HepG2 (cell line): ENCODE results near the gene TMEM50B.

Experiments used
- CTCF ChIP-seq: sonication (generic); formaldehyde crosslinking; IDR thresholded peaks from 2 replicates; pipeline ENCODE4 v1.5.0; 2020; ENCODE audit warnings: mild to moderate bottlenecking, missing genetic modification reagents, moderate library complexity
- ETV6 ChIP-seq: sonication (generic); formaldehyde crosslinking; conservative IDR thresholded peaks from 2 replicates; pipeline ENCODE4 v1.4.0; 2020; ENCODE audit warnings: missing genetic modification reagents
- FOXA1 ChIP-seq, 2 experiments: fragments of 450-650 bp in 1 of 2; sonication (generic) in 1 of 2; formaldehyde crosslinking in 1 of 2; IDR thresholded peaks; 2 replicates each; pipeline versions ENCODE4 v1.4.0 to v1.6.1; 2016 to 2020; ENCODE audit warnings: missing genetic modification reagents in 1 of 2
- IRF9 ChIP-seq: sonication (generic); formaldehyde crosslinking; IDR thresholded peaks from 2 replicates; pipeline ENCODE4 v1.8.0; 2022; ENCODE audit warnings: missing genetic modification reagents, mild to moderate bottlenecking, borderline replicate concordance
- KDM1A ChIP-seq: IDR thresholded peaks from 2 replicates; pipeline ENCODE4 v1.6.1; 2016; ENCODE audit warnings: missing compliant biosample characterization
- NFE2L2 ChIP-seq: fragments of 150-350 bp; IDR thresholded peaks from 2 replicates; pipeline ENCODE4 v1.6.1; 2014; ENCODE audit warnings: low read length
- POLR2AphosphoS5 ChIP-seq: IDR thresholded peaks from 2 replicates; pipeline ENCODE4 v1.6.1; 2012; ENCODE audit warnings: low read depth, low read length
- RFX1 ChIP-seq: fragments of 450-650 bp; IDR thresholded peaks from 2 replicates; pipeline ENCODE4 v1.6.1; 2017
- SMC3 ChIP-seq: IDR thresholded peaks from 2 replicates; pipeline ENCODE4 v1.6.1; 2011; ENCODE audit warnings: low read length, improper control_type of control experiment
- ZNF644 ChIP-seq: IDR thresholded peaks from 2 replicates; pipeline ENCODE4 v1.6.1; 2016; ENCODE audit warnings: low read depth
- TF ChIP-seq, protein P1 (sequence below): sonication (generic); formaldehyde crosslinking; IDR thresholded peaks from 2 replicates; pipeline ENCODE4 v1.8.0; 2022; ENCODE audit warnings: low read depth, missing genetic modification reagents

DNA sequence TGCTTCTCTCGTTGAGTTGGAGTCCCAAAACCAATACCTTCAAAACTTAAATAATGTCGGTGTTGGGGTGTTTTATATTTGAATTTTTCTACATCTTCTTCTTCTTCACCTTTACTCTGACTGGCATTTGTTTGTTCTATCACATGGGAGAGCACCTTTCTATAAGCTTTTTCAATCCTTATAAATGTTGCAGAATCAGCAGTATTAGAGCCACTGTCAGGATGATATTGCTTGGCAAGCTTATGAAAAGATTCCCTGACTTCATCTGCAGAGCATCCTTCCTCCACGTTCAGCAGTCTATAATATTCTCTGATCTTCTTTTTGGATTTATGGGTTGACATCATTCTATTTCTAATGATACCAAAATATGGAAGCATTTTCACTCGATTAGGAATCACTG is 9.2 kb upstream of the TMEM50B start:
- TF ChIP-seq FOXA1 (IDR thresholded peaks at IDR 0.05), result no peak
- no peak for TF ChIP-seq FOXA1 (CRISPR knock-in tag; IDR thresholded peaks at IDR 0.05)
- no peak for TF ChIP-seq IRF9 (CRISPR knock-in tag)
- TF ChIP-seq RFX1, result no peak
- TF ChIP-seq POLR2AphosphoS5, result no peak
- no peak for TF ChIP-seq CTCF (CRISPR knock-in tag)
- TF ChIP-seq SMC3, result no peak
- TF ChIP-seq NFE2L2, result no peak
- no peak for TF ChIP-seq ZNF644 (CRISPR knock-in tag)
- TF ChIP-seq, protein P1, sequence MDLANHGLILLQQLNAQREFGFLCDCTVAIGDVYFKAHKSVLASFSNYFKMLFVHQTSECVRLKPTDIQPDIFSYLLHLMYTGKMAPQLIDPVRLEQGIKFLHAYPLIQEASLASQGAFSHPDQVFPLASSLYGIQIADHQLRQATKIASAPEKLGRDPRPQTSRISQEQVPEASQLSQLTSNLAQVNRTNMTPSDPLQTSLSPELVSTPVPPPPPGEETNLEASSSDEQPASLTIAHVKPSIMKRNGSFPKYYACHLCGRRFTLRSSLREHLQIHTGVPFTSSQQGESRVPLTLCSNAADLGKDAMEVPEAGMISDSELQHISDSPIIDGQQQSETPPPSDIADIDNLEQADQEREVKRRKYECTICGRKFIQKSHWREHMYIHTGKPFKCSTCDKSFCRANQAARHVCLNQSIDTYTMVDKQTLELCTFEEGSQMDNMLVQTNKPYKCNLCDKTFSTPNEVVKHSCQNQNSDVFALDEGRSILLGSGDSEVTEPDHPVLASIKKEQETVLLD (CRISPR knock-in tag), result no peak
- TF ChIP-seq ETV6 (CRISPR knock-in tag), result no peak
- no peak for TF ChIP-seq KDM1A
